HepG2 (cell line): Measurements from ENCODE around the gene AS3MT. TPM values are rescaled to one million over a fixed set of nuclear protein-coding genes. Genes with fewer than 3 reads are reported as not detected.
A peak's percentile ranks its signal among the peaks of the same experiment; 100 is the strongest.

Experiments
- EP300 ChIP-seq, 3 experiments: sonication (generic) in 1 of 3; formaldehyde crosslinking in 1 of 3; IDR thresholded peaks; 2 replicates each; pipeline versions ENCODE4 v1.5.1 to v1.6.1; 2011 to 2020; ENCODE audit warnings: low read depth in 2 of 3, low read length in 2 of 3, borderline replicate concordance in 1 of 3, improper control_type of control experiment in 1 of 3, mild to moderate bottlenecking in 1 of 3, missing genetic modification reagents in 1 of 3, moderate library complexity in 1 of 3
- GATAD2A ChIP-seq: IDR thresholded peaks from 2 replicates; pipeline ENCODE4 v1.6.1; 2016
- KAT8 ChIP-seq: IDR thresholded peaks from 2 replicates; pipeline ENCODE4 v1.6.1; 2016; ENCODE audit warnings: missing genetic modification reagents, missing compliant biosample characterization
- NR2F2 ChIP-seq: IDR thresholded peaks from 2 replicates; pipeline ENCODE4 v1.6.1; 2012; ENCODE audit warnings: low read depth, inconsistent platforms, borderline replicate concordance
- NRL ChIP-seq: sonication (generic); formaldehyde crosslinking; IDR thresholded peaks from 2 replicates; pipeline ENCODE4 v1.5.0; 2020; ENCODE audit warnings: missing genetic modification reagents, mild to moderate bottlenecking, moderate library complexity, borderline replicate concordance
- ONECUT2 ChIP-seq: sonication (generic); formaldehyde crosslinking; IDR thresholded peaks from 2 replicates; pipeline ENCODE4 v1.4.0; 2020; ENCODE audit warnings: missing genetic modification reagents
- POLR2G ChIP-seq: fragments of 200-400 bp; formaldehyde crosslinking; IDR thresholded peaks from 2 replicates; pipeline ENCODE4 v1.6.1; 2018; ENCODE audit warnings: mild to moderate bottlenecking, low read depth, low read length, moderate library complexity
- SNAI1 ChIP-seq: sonication (generic); formaldehyde crosslinking; IDR thresholded peaks from 2 replicates; pipeline ENCODE4 v1.5.0; 2020; ENCODE audit warnings: mild to moderate bottlenecking, missing genetic modification reagents, borderline replicate concordance
- ZBTB43 ChIP-seq: sonication (generic); formaldehyde crosslinking; conservative IDR thresholded peaks from 2 replicates; pipeline ENCODE4 v1.4.0; 2020; ENCODE audit warnings: missing genetic modification reagents
- ZFAT ChIP-seq: sonication (generic); formaldehyde crosslinking; conservative IDR thresholded peaks from 2 replicates; pipeline ENCODE4 v1.8.1; 2023; ENCODE audit warnings: missing genetic modification reagents, inconsistent platforms
- ZNF431 ChIP-seq: sonication (generic); formaldehyde crosslinking; IDR thresholded peaks from 2 replicates; pipeline ENCODE4 v1.9.0; 2022; ENCODE audit warnings: missing genetic modification reagents, low read depth, mild to moderate bottlenecking, borderline replicate concordance
- ZNF609 ChIP-seq: sonication (generic); formaldehyde crosslinking; IDR thresholded peaks from 2 replicates; pipeline ENCODE4 v1.4.0; 2020; ENCODE audit warnings: mild to moderate bottlenecking, missing genetic modification reagents, borderline replicate concordance
- polyA plus RNA-seq, 8 experiments: library from polyadenylated mRNA; depleted of rRNA in 3 of 8; stranded (reverse) in 7 of 8; unstranded in 1 of 8; fragments of >200 nt; fragmentation: Illumina TruSeq in 4 of 8; extraction: Trizol in 4 of 8; gene quantifications; 2 replicates each; pipeline versions ENCODE4 v1.2.1 to v1.2.3, GENCODE V29; 2011 to 2016; ENCODE audit warnings: low read depth in 4 of 8, missing spikeins in 1 of 8, mixed read lengths in 1 of 8; ENCODE audit not compliant: insufficient read depth in 1 of 8
- total RNA-seq, 5 experiments: library from RNA; depleted of rRNA; stranded (reverse); fragments of >200 nt; fragmentation: Illumina TruSeq; extraction: Trizol; gene quantifications; 2 replicates each; pipeline ENCODE4 v1.2.3, GENCODE V29; 2016; ENCODE audit warnings: low read depth in 1 of 5
- TF ChIP-seq, protein P1 (sequence below): sonication (generic); formaldehyde crosslinking; IDR thresholded peaks from 2 replicates; pipeline ENCODE4 v1.5.0; 2020; ENCODE audit warnings: mild to moderate bottlenecking, missing genetic modification reagents, borderline replicate concordance
- TF ChIP-seq, protein P2 (sequence below): sonication (generic); formaldehyde crosslinking; IDR thresholded peaks from 2 replicates; pipeline ENCODE4 v1.5.1; 2020; ENCODE audit warnings: mild to moderate bottlenecking, missing genetic modification reagents, moderate library complexity

The AS3MT gene
- total and polyA plus RNA-seq, 2 of the 13 experiments (the other 11 are each of a cell fraction or from before 2014, with no cell fraction given) = 8.7 to 17.4 TPM

DNA sequence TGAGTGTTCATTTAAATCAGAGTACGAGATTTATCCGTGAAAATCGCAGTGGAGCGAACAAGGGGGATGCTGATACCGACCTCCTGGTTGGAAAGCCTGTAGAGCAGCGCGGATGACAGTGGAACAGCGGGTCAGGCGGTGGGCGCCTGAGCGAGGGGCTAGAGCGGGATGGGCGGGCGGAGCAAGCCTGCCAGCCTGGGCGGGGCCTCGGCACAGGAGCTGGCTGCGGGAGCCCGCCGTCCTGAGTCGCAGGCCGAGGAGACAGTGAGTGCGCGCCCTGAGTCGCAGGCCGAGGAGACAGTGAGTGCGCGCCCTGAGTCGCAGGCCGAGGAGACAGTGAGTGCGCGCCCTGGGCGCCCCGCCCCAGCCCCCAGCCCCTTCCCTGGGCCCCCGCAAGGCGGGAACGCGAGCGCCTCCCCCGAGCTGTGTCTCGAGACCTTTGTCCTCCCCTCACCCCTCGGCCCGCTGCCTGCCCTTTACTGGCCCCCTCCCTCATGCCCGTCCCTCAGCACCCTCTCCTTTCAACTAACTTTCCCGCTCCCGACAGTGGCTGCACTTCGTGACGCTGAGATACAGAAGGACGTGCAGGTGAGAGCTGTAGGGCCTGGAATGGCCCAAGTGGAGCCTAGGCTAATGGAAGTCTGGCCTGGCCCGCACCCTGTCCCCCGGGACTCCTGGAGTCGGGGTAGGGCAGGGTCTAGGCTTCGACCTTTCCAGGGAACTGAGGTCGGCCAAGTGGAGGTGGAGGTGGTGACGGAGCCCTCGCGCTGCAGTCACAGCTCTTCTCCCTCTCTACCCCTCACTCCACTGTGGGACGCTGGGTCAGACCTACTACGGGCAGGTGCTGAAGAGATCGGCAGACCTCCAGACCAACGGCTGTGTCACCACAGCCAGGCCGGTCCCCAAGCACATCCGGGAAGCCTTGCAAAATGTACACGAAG is at the start of gene AS3MT (continued):
- TF ChIP-seq ZBTB43 (CRISPR knock-in tag) (0 out of 2 replicates have a peak, but pooled peaks have one; percentile 43), NRL (no peak; the same call in 1 of the 2 replicates), ZFAT (CRISPR knock-in tag) (0 out of 2 replicates have a peak, but pooled peaks have one; percentile 68), ZNF609 (CRISPR knock-in tag) (peak; percentile 47; the same call in 1 of the 2 replicates), SNAI1 (CRISPR knock-in tag) (0 out of 2 replicates have a peak, but pooled peaks have one; percentile 30), NR2F2 (peak; percentile 29; the same call in 1 of the 2 replicates), POLR2G (peak; percentile 64), ZNF431 (CRISPR knock-in tag) (no peak), EP300 (IDR thresholded peaks at IDR 0.05; ENCODE audit: low read depth in 2 of 2, low read length in 2 of 2) (peak in 1 of 2 experiments; percentile 21; a peak in 2 of 4 replicates), EP300 (CRISPR knock-in tag; IDR thresholded peaks at IDR 0.05; ENCODE audit: borderline replicate concordance) (no peak), GATAD2A (CRISPR knock-in tag) (peak; percentile 38; the same call in 1 of the 2 replicates), ONECUT2 (CRISPR knock-in tag) (no peak), KAT8 (peak; percentile 34; the same call in 1 of the 2 replicates)
- TF ChIP-seq, protein P1, sequence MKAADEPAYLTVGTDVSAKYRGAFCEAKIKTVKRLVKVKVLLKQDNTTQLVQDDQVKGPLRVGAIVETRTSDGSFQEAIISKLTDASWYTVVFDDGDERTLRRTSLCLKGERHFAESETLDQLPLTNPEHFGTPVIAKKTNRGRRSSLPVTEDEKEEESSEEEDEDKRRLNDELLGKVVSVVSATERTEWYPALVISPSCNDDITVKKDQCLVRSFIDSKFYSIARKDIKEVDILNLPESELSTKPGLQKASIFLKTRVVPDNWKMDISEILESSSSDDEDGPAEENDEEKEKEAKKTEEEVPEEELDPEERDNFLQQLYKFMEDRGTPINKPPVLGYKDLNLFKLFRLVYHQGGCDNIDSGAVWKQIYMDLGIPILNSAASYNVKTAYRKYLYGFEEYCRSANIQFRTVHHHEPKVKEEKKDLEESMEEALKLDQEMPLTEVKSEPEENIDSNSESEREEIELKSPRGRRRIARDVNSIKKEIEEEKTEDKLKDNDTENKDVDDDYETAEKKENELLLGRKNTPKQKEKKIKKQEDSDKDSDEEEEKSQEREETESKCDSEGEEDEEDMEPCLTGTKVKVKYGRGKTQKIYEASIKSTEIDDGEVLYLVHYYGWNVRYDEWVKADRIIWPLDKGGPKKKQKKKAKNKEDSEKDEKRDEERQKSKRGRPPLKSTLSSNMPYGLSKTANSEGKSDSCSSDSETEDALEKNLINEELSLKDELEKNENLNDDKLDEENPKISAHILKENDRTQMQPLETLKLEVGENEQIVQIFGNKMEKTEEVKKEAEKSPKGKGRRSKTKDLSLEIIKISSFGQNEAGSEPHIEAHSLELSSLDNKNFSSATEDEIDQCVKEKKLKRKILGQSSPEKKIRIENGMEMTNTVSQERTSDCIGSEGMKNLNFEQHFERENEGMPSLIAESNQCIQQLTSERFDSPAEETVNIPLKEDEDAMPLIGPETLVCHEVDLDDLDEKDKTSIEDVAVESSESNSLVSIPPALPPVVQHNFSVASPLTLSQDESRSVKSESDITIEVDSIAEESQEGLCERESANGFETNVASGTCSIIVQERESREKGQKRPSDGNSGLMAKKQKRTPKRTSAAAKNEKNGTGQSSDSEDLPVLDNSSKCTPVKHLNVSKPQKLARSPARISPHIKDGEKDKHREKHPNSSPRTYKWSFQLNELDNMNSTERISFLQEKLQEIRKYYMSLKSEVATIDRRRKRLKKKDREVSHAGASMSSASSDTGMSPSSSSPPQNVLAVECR = peak; percentile 61
- TF ChIP-seq, protein P2, sequence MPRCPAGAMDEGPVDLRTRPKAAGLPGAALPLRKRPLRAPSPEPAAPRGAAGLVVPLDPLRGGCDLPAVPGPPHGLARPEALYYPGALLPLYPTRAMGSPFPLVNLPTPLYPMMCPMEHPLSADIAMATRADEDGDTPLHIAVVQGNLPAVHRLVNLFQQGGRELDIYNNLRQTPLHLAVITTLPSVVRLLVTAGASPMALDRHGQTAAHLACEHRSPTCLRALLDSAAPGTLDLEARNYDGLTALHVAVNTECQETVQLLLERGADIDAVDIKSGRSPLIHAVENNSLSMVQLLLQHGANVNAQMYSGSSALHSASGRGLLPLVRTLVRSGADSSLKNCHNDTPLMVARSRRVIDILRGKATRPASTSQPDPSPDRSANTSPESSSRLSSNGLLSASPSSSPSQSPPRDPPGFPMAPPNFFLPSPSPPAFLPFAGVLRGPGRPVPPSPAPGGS (CRISPR knock-in tag) = peak; percentile 9; the same call in 1 of the 2 replicates
